NCI-H2196 treated with DMSO at 0.1 percent for 48 hours (cell line): Measurements from ENCODE around the gene B3GLCT.
A peak's percentile ranks its signal among the peaks of the same experiment; 100 is the strongest.

Source experiments
- DNase-seq: peaks from one replicate; lab custom pipeline; 2025; ENCODE audit not compliant: unreplicated experiment; lab: John Stamatoyannopoulos, UW

Gene B3GLCT

DNA sequence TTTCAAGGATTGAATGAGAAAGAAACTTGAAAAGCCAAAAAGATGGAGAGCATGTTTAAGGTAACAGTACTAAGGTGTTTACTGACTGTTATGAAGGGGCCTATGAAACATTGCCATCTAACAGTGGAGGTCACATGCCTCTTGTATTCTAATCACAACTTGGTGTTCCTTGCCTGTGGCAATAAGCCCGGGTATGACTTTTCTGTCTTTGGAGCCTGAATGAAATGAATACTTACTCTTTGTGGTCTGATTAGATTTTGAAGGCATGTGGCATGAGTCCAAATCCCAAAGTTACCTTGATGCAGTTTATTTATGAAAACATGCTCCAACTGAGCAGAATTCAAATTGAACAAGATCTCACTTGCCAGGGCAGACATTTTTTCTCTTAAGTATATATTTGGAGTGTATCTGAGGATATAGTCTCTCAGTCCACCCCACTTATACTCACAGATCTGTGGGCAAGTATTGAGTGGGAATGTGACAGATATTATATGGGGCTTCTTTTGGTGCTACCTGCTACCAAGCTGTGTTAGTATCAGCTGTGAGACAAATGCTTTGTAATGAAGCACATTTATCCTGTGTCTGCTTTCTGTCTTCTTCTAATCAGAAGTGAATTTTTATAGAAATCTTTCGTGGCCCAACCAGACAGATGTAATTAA lies 67.5 kb downstream of the B3GLCT start:
- no peak for DNase-seq

DNA sequence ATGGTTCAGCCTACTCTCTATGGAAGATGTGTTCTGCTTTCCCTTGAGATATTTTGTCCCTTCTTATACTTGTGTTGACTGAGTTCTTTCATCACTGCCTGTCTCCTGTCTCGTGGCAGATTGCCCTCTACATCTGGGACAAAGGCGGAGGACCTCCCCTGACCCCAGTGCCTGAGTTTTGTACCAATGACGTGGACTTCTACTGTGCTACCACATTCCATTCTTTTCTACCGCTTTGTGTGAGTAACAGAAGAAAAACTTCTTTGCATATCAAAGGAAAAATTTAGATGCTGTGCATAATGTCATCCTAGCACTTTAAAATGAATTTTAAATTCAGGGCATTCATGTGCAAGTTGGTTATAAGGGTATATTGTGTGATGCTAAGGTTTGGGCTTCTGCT lies 74.6 kb downstream of the B3GLCT start:
- no peak for DNase-seq

- DNase-seq = no peak
Observed at GRCh38 chr13:31276421-31276820, 76.6 kb downstream of the B3GLCT start.

- no peak for DNase-seq
Observed at GRCh38 chr13:31278869-31279268, 79.1 kb downstream of the B3GLCT start.

DNA sequence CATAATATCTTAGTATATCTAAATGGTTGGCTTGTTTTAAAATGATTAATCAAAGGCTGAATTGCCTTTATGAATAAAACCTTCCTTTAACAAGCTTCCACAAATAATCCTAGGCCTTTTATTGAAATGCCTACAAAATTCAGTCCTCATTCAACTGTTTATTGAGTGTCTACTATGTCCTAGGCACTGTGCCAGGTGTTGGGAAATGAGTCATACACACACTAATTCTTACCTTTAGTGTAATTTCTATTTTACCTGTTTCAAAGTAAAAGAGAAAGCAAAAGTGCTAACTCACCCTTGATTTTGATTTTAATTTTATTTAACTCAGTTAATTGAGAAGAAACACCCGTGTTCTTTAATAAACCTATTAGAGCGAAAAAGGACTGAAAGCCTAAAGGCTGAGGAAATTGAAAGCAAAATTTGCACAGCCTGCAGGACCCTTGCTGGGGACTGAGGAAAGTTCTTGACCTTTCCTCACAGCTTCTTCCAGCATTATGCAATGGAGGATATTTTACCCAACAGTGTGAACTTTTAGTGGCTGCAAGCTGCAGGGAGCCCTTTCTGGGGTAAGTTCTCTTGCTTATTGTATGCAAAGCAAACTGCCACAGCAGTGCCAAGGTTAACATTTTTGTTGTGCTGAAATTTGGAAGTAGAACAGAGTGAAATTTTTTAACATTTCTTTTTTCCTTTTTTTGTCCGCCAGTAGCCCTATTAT lies 83.1 kb downstream of the B3GLCT start:
- no peak for DNase-seq

DNA sequence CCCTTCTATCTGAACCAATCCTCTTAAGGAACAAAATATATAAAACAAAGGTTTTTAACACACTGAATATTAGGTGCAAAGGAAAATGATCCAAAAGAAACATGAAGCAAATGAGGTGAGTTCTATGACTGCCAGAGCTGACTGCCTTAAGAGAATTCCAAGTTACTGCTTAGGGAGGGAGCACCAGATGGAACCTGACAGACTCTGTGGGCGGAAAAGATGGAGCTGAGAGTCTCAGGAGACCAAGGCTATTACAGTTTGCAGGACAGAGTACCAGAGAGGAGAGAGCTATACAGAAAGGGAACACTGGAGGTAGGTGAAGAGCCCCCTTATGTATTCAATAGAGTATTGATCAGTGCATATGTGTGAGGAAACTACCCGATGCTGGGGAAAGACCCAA lies 87.2 kb downstream of the B3GLCT start:
- DNase-seq = no peak

- DNase-seq = no peak
Observed at GRCh38 chr13:31301119-31301518, 101.3 kb downstream of the B3GLCT start.

DNA sequence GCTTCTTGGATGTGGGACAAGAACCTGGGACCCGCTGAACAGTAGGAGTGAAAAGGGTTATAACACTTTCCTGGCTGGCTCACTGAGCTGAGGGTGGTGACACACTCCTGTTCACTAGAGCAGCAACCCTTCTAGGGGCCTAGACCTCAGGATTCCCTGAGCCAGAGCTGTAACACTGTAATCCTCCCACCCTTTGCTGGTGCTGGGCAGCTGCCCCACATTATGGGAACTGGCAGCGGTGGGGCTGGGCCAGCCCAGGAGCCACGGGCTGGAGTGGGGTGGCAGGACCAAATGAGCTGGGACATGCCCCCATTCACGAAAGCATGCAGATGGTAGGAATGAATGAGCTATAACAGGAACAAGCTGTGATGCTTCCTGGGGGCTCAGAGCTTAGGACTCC lies 110.6 kb downstream of the B3GLCT start:
- no peak for DNase-seq

GRCh38 chr13:31310786-31311185 lies 111.0 kb downstream of the B3GLCT start:
- peak; percentile 69 for DNase-seq

DNA sequence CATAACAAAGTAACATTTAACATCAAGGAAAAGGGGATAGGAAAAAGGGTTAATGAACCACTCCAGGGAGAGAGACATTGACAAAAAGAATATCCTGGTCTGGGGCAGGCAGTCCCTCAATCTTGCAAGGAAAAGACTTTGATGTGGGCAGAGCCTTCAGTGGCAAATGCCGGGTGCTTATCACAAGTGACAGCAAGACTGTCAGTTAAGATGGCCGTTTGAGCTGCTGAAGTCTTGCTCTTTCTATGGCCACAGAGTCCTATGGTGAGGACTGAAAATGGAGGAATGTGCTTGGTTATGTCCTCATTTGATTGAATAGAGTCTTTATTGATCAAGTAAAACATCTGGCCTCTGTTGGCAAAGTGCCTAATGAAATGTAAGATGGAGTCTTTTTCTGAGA lies 112.1 kb downstream of the B3GLCT start:
- DNase-seq = no peak

GRCh38 chr13:31314961-31315360 lies 115.2 kb downstream of the B3GLCT start:
- no peak for DNase-seq

- no peak for DNase-seq
Observed at GRCh38 chr13:31320946-31321345, 121.2 kb downstream of the B3GLCT start.

GRCh38 chr13:31321457-31321856 lies 121.7 kb downstream of the B3GLCT start:
- DNase-seq = no peak

DNA sequence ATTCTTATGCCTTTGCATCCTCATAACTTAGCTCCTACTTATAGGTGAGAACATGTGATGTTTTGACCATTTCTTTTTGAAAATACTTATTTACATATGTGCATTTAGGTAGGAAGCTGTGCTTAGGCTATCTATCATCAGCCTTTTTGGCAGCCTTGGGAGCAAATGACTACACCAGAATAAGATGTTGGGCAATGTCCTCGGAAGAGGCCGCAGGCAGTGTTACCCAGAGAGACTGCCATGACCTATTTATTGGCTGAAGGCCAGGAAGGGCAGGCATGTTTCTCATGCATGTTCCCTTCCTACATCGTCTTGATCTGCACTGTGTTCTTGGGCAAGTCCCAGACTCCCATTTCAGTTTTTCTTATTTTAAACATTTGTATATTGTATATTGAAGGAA lies 122.3 kb downstream of the B3GLCT start:
- DNase-seq = no peak

- DNase-seq = no peak
Observed at GRCh38 chr13:31322702-31323405, 123.1 kb downstream of the B3GLCT start.

GRCh38 chr13:31327182-31327860 lies 127.5 kb downstream of the B3GLCT start:
- DNase-seq = no peak

GRCh38 chr13:31328549-31329235 lies 128.9 kb downstream of the B3GLCT start:
- no peak for DNase-seq

- no peak for DNase-seq
Observed at GRCh38 chr13:31330236-31330635, 130.5 kb downstream of the B3GLCT start.

GRCh38 chr13:31331068-31331467 lies 131.3 kb downstream of the B3GLCT start:
- DNase-seq = no peak

GRCh38 chr13:31334547-31334946 lies 134.8 kb downstream of the B3GLCT start:
- DNase-seq = no peak

DNA sequence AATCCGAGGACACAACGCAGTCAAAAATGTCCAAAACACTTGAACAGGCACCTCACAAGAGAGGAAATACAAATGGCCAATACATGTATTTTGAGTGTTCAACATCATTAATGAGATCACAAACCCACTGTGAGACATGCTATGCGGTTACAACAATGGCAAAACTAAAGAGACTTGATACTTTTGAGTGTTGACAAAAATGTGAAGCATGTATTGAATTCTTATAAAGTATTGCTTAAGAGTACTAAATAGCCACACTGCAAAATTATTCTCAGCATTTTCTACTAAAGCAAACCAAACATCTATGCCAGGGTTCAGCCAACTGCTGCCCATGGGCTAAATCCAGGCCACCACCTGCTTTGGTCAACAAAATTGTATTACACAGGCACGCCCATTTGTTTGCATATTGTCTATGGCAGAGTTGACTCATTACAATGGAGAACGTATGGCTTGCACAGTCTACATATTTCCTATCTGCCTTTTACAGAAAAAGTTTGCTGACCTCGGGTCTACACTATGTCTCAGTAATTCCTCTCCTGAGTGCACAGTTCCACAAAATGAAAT lies 135.3 kb downstream of the B3GLCT start:
- no peak for DNase-seq
